GM20431 (cell line): Measurements from ENCODE around the gene DSCAM.

Source experiments
- in situ Hi-C: fragments of 300-500 bp; cut with MseI, MboI; formaldehyde crosslinking; loops from one replicate; pipeline ENCODE4 v1.15.0; 2020; ENCODE audit warnings: low sequenced_read_pairs; ENCODE audit not compliant: unreplicated experiment

The DSCAM gene

DNA sequence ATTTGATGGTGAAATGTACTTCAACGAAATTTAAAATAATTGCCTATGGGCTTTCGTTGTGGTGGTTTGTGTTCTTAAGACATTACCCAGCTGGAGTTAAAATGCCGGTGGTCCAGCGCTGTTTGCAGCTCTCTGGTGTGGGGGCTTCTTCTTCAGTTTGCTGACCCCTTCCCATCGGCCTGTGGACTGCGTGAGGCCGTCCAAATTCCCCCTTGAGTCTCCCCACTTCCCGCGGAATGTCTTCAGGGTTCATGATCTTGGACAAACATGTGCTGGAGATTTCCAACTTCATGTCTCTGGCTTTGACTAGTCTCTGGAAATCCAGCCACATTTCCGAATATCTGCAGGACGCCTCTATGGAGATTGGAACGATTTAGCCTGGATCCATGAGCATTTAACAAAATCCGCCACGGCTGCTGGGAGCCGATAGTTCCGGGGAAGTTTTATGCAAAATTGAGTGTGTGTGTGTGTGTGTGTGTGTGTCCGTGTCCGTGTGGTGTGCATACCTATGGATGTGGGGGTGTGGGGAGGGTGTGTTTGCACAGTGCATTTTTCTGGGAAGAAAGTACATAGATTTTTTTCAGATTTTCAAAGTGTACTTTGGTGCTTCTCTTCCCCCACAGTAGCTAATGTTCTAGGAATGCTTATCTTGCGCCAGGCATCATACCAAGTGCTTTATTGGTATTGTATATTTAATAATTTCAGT, 862.5 kb downstream of the DSCAM start:
- in situ Hi-C loops = no loop called here

DNA sequence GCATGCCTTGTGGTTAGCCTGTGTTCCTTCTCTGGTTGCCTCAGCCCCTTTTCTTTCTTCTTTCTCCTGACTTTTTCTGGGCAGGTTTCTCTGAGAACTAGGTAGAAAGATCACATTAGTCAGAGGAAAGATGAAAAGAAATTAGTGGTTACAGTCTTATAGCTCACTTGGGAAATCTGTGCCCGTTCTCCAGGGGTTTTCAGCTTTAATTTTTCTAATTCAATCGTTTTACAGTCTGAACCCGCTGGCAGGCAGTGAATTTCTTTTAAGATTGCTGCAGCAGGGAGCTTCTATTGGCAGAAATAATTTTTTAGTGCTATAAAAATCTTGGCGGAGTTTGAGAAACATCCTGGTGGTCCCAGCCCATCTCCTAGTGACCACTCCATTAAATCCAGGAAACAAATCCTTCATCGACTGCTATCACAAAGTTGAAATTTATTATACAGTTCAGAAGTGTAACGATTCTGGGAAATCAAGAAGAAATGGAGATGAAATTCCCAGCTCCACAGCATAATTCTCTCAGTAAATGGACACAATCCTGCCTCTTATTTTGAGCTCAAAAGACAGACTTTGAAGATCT, 866.6 kb downstream of the DSCAM start:
- in situ Hi-C loops = no loop called here

DNA sequence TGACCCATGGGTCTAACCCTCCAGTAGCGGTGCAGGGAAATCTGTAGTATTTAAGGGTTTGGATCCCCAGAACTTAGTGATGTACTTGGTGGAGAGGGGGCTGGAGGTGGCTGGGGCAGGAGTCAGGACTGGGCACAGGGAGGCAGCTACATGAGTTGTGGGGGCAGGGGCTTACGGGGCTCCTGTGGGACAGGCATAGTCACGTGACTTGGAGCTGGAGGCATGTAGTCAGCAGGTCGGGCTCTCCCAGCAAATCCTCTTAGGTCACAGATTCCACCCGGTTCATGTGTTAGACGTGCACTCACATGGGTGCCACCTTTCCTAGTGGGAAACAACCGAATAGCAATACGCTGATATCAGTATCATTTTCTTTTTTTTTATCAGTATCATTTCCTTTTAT, 867.6 kb downstream of the DSCAM start:
- in situ Hi-C loops = no loop called here

DNA sequence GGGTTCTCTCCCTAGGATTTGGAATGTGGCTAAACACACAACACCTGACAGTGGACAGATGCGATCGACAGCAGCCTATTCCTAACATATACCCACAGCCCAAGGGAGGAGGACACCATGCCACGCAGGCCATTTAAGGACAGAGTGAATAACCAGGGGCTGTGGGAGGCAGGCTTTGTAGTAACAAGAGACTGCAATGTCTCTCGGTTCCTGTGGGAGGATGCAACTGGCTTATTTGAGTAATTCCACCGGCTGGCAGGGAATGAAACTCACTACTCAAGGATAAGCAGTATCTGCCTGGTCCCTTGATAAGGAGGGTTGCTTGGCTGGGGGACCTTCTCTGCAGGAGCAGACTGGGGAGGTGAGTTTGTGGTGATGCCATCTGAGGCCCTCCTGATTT, 870.2 kb downstream of the DSCAM start:
- in situ Hi-C loops = no loop called here

DNA sequence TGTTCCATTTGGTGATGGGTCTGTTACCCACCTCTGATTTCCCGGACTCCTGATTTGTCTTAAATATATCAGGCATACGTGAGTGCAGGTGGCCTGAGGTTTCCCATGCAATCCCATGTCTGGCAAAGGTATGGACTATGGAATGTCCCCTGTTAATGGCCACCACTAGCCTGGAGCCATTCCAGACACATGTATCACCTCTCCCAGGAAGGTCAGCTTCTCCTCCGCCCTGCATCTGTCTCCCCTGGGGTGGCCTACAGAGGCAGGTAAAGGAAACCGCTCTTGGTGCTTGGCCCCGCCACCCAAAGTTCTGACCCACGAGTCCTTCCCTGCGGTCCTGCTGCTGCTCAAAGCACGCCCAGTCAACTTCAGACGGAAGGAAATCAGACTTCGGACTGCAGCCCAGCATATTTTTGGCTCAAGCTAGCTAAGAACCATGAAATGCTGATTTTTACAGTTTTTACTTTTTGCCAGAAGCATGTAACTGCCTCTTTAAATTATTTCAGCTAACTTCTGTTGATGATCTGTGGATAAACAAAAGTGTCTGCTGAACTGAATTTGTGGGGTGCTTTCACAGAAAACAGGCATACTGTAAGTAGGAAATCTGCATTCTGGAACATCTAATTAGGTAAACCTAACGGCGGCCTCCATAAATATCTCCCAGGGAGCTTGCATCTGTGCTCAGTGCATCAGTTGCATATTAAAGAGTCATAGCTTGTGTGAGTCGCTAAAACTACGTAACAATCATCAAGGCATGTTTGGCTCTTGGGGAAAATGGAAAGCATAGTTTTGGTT, 873.8 kb downstream of the DSCAM start:
- in situ Hi-C loops = no loop called here

DNA sequence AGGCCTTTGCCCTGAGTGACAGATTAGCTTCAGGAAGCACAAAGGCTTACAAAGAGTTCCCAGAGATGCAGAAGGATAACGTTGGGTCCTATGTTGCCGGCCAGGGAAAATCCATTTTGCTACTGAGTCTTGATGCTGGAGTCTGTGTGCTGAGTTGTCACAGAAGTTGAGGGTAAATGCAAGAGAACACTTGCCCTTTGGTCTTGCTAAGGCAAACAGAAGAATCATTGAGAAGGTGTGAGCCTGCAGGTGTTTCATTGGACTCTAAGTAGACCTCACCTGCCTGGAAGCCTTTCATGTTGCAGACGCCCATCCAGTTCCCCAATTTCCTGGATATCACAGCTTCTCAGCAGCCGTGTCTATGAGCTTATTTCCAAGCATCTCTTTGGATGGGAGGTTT, 874.5 kb downstream of the DSCAM start:
- in situ Hi-C loops = no loop called here

DNA sequence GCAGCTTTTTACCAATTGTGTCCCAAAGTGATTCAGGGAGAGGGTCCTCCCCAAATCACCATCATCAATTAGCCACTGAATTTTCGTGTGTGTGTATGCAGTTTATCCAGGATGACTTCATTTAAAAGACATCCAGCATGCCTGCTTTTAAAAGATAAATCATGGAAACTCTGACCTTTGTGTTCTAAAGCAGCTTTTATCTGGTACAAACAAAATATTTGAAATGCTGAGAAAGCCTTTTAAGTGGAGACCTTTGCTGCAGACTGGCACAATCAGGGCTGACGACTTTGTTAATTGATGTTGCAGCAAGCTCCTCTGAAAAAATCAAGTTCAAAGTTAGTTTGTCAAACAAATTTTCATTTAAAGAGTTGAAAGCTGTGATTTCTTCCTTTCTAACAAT, 875.0 kb downstream of the DSCAM start:
- in situ Hi-C loops = no loop called here

DNA sequence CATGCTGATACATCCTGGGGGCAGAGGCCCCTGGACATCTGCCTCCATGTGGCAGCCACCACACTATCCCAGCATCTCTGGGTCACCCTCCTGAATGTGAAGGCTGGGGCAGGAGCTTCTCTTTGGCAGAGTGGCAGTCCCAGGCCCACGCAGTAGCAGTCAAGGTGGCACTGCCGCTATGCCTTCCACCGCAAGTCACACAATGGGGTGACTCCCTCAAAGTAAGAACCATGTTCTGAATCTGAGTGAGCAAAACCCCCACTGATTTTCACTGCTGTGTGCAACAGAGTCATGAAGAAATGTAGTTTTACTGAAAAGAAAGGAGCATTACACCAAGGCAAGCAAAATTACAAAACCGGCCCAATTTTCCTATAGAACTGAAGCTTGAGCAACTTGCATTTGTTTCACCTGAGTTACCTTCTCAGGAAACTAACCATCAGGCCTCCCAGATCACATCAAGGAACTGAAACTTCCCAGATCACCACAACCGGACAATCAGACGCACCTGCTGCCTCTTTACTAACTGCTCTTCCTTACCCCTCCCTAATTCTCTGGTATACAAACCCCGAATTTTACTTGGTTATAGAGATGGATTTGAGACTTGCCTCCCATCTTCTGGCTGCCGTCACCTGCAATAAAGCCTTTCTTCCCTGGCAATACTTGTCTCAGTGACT, 877.1 kb downstream of the DSCAM start:
- in situ Hi-C loops = no loop called here

DNA sequence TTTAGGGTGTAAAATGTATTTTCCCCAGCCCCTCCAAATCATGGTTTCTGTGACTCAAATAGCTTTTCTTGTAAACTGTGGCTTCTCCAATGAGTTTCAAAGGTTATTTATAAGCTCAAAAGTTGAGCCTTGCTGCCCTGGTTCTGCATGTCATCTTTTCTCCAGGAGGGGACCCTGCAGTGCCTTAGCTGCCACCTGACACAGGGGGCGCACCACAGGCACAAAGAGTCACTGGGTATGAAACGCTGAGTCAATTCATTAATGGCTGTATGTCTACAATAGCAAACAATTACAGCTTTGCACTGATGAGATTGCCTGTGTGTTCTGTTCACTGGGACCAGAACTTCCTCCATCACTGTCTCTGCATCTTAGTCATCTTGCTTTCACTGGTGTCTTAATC, 878.9 kb downstream of the DSCAM start:
- in situ Hi-C loops = no loop called here

DNA sequence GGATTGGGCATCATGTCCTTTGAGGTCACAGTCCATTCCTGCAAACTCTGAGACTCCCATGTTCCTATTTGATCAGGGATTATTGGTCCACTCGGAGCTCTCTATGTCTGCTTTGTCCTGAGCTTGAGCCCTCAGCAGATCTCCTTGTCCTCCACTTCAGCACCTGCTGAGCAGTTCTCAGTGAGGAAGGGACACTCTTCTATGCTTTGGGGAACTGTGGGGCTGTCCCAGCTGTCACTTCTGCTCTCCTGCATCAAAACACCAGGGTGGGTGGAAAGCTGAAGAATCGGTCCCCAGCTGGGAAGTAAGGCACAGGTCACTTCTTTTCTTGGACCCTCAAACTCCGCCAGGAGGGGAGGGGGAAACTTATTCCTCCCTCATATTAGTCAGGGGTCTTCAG, 880.2 kb downstream of the DSCAM start:
- in situ Hi-C loops = no loop called here

DNA sequence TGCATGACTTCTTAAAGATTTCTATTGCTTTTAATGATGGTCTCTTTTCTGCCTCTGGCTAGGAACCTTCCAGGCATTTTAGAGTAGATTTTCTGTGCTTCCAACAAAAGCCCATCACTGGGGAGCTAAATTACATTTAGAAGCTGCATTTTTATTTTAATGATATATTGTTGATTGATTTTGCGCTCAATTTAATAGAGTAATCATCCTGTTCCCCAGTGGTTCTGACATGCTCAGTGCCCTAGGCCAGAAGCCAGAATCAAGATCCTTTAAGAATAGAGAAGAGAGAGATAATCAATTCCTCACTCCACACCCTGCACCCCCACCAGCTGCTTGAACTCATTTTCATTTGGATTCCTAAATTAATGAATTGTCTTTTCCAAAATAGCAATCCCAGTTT, 881.9 kb downstream of the DSCAM start:
- in situ Hi-C loops = no loop called here

DNA sequence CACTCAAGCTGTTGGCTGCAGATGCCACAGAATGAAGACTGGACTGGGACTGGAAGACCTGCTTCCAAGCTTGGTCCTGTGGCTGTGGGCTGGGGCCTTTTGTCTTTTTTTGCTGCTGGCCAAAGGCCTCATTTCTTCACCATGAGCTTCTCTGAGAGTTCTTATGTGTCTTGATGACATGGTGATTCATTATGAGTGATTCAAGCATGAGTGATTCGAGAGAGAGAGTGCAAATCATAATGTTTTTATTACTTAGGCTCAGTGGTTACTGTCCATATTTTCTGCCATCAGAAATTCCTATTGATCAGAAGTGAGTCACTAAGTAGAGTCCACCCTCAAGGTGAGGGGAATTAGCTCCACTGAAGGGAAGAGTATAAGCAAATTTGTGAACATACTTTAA, 885.7 kb downstream of the DSCAM start:
- in situ Hi-C loops = no loop called here
